Measurements from ENCODE around the gene SKI. TPM values are rescaled to one million over a fixed set of nuclear protein-coding genes. Genes with fewer than 3 reads are reported as not detected.

The SKI gene
- total and polyA plus RNA-seq, 2 of the 4 experiments (the other 2 are of a cell fraction), result 2.3 to 20.1 TPM

DNA sequence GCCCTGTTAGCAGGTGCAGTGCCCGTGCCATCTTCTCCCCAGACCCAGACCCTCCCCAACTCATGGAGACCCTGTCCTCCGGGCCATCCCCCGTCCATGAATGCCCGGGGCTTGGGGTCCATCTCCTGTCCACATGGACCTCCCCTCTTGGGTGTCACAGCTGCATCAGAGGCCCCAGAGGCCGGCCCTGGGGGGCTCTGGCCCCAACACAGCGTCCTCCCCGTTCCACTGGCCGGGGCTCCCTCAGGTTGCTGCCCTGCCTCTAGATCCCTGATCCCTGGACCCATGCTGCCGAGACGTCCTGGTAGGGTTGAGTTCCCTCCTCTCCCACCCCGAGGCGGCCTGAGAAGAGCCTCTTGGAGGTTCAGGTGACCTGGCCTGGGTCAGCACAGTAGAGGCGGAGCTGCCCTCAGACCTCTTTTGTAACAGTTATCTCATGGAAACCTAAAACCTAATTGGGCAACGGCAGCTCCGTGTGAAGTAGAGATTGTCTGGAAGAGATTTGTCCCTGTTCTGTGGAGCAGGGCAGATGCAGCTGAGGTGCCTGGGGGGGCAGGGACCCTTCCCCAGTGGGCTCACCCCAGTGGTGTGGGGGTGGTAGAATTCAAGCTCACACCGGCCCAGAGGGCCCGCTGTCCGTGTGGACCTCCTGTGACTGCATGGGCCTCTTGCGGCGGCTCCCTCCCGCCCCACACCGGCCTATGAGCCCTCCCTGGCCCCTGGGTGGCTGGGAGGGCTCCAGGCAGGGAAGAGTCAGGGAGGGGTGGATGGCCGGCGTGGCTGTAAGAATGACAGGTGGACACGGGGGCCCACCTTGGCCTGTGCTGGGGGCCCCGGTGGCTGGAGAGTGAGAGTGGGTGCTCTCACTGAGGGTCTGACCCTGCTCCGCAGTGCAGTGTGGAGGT lies 56.1 kb downstream of the SKI start:
- ATAC-seq (ENCODE audit: low read depth), result no peak; the same call in 1 of the 2 replicates
- dilution Hi-C loops (cut with HindIII; ENCODE audit: low sequenced_read_pairs, unreplicated experiment) (no loop called here), in situ Hi-C loops (cut with MboI; ENCODE audit: low sequenced_read_pairs) (no loop called here), intact Hi-C loops (cut with micrococcal nuclease) (no loop called here)
- Histone ChIP-seq H3K27ac (ENCODE audit: insufficient read depth, low read length) (peak overlapping the region; percentile 37; the same call in 1 of the 2 replicates), H2BK120ac (ENCODE audit: low read depth, low read length) (no peak overlapping the region), H4K91ac (ENCODE audit: insufficient read depth, low read depth, low read length) (no peak overlapping the region), H4K8ac (ENCODE audit: low read depth in 2 of 2, low read length in 2 of 2) (no peak overlapping the region), H3K4me2 (ENCODE audit: low read depth, low read length) (no peak overlapping the region), H2AK5ac (ENCODE audit: low read depth, low read length) (no peak overlapping the region; the same call in 1 of the 2 replicates), H3K4me1 (ENCODE audit: control insufficient read depth, insufficient read depth, low read length) (peaks cover 17% of the 10 kb centered on the region), H2BK5ac (ENCODE audit: low read depth, low read length, poor library complexity, severe bottlenecking) (no peak overlapping the region), H2AK9ac (replicated peaks; ENCODE audit: low read depth, low read length, poor library complexity) (no peak overlapping the region), H3K23ac (ENCODE audit: low read depth, low read length) (no peak overlapping the region), H2BK20ac (ENCODE audit: low read depth, low read length) (no peak overlapping the region), H3K9ac (ENCODE audit: low read depth, low read length) (no peak overlapping the region), H2AFZ (replicated peaks; ENCODE audit: low read length, poor library complexity) (no peak overlapping the region), H3K27me3 (ENCODE audit: control insufficient read depth, insufficient read depth, low read length) (no peaks in the 10 kb centered on the region), H3K14ac (replicated peaks; ENCODE audit: low read depth, low read length) (no peak overlapping the region; the same call in 1 of the 2 replicates), H3K56ac (ENCODE audit: extremely low read depth, insufficient read depth, low read length) (no peak overlapping the region), H3K9me1 (ENCODE audit: insufficient read depth, low read length) (peaks cover 15% of the 10 kb centered on the region; the same call in 1 of the 2 replicates), H3K36me3 (ENCODE audit: control insufficient read depth, insufficient read depth, low read length) (no peaks in the 10 kb centered on the region; the same call in 1 of the 2 replicates), H2BK15ac (ENCODE audit: low read depth, low read length) (no peak overlapping the region), H3K4ac (ENCODE audit: low read depth, low read length) (no peak overlapping the region; the same call in 1 of the 2 replicates), H3K79me1 (ENCODE audit: low read depth in 1 of 2, low read length in 2 of 2) (peaks cover 3 to 59% of the 10 kb centered on the region in 2 experiments; a peak in 3 of 4 replicates), H3K4me3 (ENCODE audit: insufficient read depth, low read depth, low read length) (no peak overlapping the region), H4K20me1 (ENCODE audit: insufficient read depth, low read length) (peaks cover 45% of the 10 kb centered on the region), H3K18ac (ENCODE audit: low read depth, low read length) (no peak overlapping the region), H4K5ac (ENCODE audit: low read depth, low read length) (no peak overlapping the region), H3K9me3 (ENCODE audit: control insufficient read depth, insufficient read depth, low read length) (no peaks in the 10 kb centered on the region)
- TF ChIP-seq POLR2A (IDR thresholded peaks at IDR 0.05; ENCODE audit: low read depth, low read length) (no peak), MXI1 (IDR thresholded peaks at IDR 0.05; ENCODE audit: borderline replicate concordance, low read depth, low read length) (no peak), RCOR1 (IDR thresholded peaks at IDR 0.05; ENCODE audit: insufficient replicate concordance, low read length) (no peak), RFX5 (IDR thresholded peaks at IDR 0.05; ENCODE audit: low read depth, low read length) (no peak), SMC3 (IDR thresholded peaks at IDR 0.05; ENCODE audit: low read depth, low read length) (no peak), RAD21 (IDR thresholded peaks at IDR 0.05; ENCODE audit: low read length) (no peak)
- no peak for DNase-seq
- ChIA-PET POLR2A (ENCODE audit: unreplicated experiment) (interaction anchor here (0.5 kb wide), 1 partner anchor 26 kb away, joined by 8 read pairs; no protein-coding TSS in a partner anchor), CTCF (no interaction called here)
- WGBS, 2 experiments (ENCODE audit: extremely low coverage in 2 of 2, insufficient read length in 1 of 2), result 76% methylated on average over 5 of the region's 27 CpGs; no CpG with 5 or more reads in 1 of the 2 experiments
- no TSS peak for BruUV-seq (replicated peaks)
